Heart left ventricle (tissue), 13 donors: ENCODE results near the gene SLC38A10.

Source experiments
- POLR2A ChIP-seq, 2 donors: fragments of 450-650 bp; IDR thresholded peaks; one replicate each; pipeline ENCODE4 v1.6.1; 2017; ENCODE audit warnings: antibody characterized with exemption in 2 of 2, mild to moderate bottlenecking in 2 of 2, moderate library complexity in 2 of 2
- TF ChIP-seq, protein P1 (sequence below), 12 donors: fragments of 200-600 bp; sonication (generic) in 4 of 12; IDR thresholded peaks; one replicate each; pipeline versions ENCODE4 v1.5.0 to v1.8.0; 2018 to 2022; ENCODE audit warnings: antibody characterized with exemption in 12 of 12, mild to moderate bottlenecking in 5 of 12
- donor health status: ischemic (EF 13 %, LVEDD 7.1; RV severe dilation, severe dysfunction).
- donor health status: DM: no; HTN: yes; CAD: no.
- donor health status: DM: no; HTN: no; CAD: no.
- donor health status: ischemic (EF 25% LVEDD 6.9; RV normal size, moderate dysfunction).
- donor health status: ischemic (EF 25% LVEDD 5.7; RV mildly dilated, moderate dysfunction).
- donor health status: ischemic (EF 35%, LVEDD 5.7; RV mildly dilated, moderate dysfunction).
- donor health status: nonischemic (EF 11% LVEDD 7.7; RV severe dilation, severe dysfunction).
- donor health status: DM: yes; HTN: yes; CAD: no.
- donor health status: PGD.
- donor health status: ischemic (EF 29% LVEDD 5.4; RV normal size, mild dysfunction).
- donor health status: nonischemic (EF 23%, LVEDD 6.1; RV moderate dilation, normal function).

GRCh38 chr17:81341516-81342268, 46.6 kb upstream of the SLC38A10 start:
- TF ChIP-seq, protein P1, sequence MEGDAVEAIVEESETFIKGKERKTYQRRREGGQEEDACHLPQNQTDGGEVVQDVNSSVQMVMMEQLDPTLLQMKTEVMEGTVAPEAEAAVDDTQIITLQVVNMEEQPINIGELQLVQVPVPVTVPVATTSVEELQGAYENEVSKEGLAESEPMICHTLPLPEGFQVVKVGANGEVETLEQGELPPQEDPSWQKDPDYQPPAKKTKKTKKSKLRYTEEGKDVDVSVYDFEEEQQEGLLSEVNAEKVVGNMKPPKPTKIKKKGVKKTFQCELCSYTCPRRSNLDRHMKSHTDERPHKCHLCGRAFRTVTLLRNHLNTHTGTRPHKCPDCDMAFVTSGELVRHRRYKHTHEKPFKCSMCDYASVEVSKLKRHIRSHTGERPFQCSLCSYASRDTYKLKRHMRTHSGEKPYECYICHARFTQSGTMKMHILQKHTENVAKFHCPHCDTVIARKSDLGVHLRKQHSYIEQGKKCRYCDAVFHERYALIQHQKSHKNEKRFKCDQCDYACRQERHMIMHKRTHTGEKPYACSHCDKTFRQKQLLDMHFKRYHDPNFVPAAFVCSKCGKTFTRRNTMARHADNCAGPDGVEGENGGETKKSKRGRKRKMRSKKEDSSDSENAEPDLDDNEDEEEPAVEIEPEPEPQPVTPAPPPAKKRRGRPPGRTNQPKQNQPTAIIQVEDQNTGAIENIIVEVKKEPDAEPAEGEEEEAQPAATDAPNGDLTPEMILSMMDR (IDR thresholded peaks at IDR 0.05) = no peak
- no peak for TF ChIP-seq POLR2A (IDR thresholded peaks at IDR 0.05)
